ENCODE measurements around the gene ZNF225. TPM values are rescaled to one million over a fixed set of nuclear protein-coding genes. Genes with fewer than 3 reads are reported as not detected.

Gene ZNF225
- total RNA-seq, 1 donor from 2014 or later: 3.7 TPM

GRCh38 chr19:44131955-44132354, 18.8 kb downstream of the ZNF225 start:
- H3K36me3 ChIP-seq: peaks cover 4 to 62% of the 10 kb centered on the region in 2 donors
- TF ChIP-seq CTCF (IDR thresholded peaks at IDR 0.05): no peak
- peaks cover 27% of the 10 kb centered on the region for H3K9me3 ChIP-seq

GRCh38 chr19:44141191-44142058, 28.2 kb downstream of the ZNF225 start, which contains the start of gene ZNF234:
Gene ZNF234 (plus strand): TSS chr19:44141554. CDS start chr19:44144633, 3,079 bp downstream.
- intact Hi-C loops (cut with DNase I): no loop called here
- TF ChIP-seq POLR2A (IDR thresholded peaks at IDR 0.05) (no peak), CTCF (IDR thresholded peaks at IDR 0.05) (no peak), POLR2AphosphoS5 (IDR thresholded peaks at IDR 0.05; ENCODE audit: insufficient read depth in 1 of 2, low read depth in 1 of 2) (peak; percentile 48 to 79)
- H3K27ac ChIP-seq: peak within 1 kb of the TSS; percentile 4

More at GRCh38 chr19:44131955-44132354, 18.8 kb downstream of the ZNF225 start:
- Histone ChIP-seq H3K4me1 (no peaks in the 10 kb centered on the region), H3K27ac (no peak overlapping the region), H3K4me3 (no peak overlapping the region), H3K27me3 (no peaks in the 10 kb centered on the region)
- intact Hi-C loops (cut with DNase I): no loop called here
- no peak for DNase-seq (ENCODE audit: extremely low spot score in 2 of 2)

GRCh38 chr19:44142059-44142433, 28.8 kb downstream of the ZNF225 start:
- peaks cover 0 to 28% of the 10 kb centered on the region in 2 donors for H3K36me3 ChIP-seq
- peak overlapping the region; percentile 69 to 95 for H3K4me3 ChIP-seq
- no peaks in the 10 kb centered on the region for H3K27me3 ChIP-seq
- H3K4me1 ChIP-seq: peaks cover 9% of the 10 kb centered on the region
- no peaks in the 10 kb centered on the region for H3K9me3 ChIP-seq
- intact Hi-C loops (cut with DNase I): no loop called here
- no peak for DNase-seq (ENCODE audit: extremely low spot score in 2 of 2)
- peak overlapping the region; percentile 4 for H3K27ac ChIP-seq
- TF ChIP-seq CTCF (IDR thresholded peaks at IDR 0.05): no peak
- no peak for TF ChIP-seq POLR2AphosphoS5 (IDR thresholded peaks at IDR 0.05; ENCODE audit: insufficient read depth in 1 of 2, low read depth in 1 of 2)
- no peak for TF ChIP-seq POLR2A (IDR thresholded peaks at IDR 0.05)

More at GRCh38 chr19:44141191-44142058, 28.2 kb downstream of the ZNF225 start, which contains the start of gene ZNF234:
- Histone ChIP-seq H3K4me1 (peaks cover 9% of the 10 kb centered on the region), H3K9me3 (no peaks in the 10 kb centered on the region), H3K27me3 (no peaks in the 10 kb centered on the region), H3K36me3 (peaks cover 0 to 25% of the 10 kb centered on the region in 2 donors), H3K4me3 (peak within 1 kb of the TSS; percentile 69 to 95)
- no peak for DNase-seq (ENCODE audit: extremely low spot score in 2 of 2)

GRCh38 chr19:44149776-44150175, 36.6 kb downstream of the ZNF225 start:
- no peak overlapping the region for H3K27ac ChIP-seq
- H3K4me3 ChIP-seq: no peak overlapping the region
- peaks cover 6% of the 10 kb centered on the region for H3K9me3 ChIP-seq
- intact Hi-C loops (cut with DNase I): no loop called here
- no peaks in the 10 kb centered on the region for H3K27me3 ChIP-seq
- H3K4me1 ChIP-seq: no peaks in the 10 kb centered on the region
- TF ChIP-seq POLR2A (IDR thresholded peaks at IDR 0.05) (no peak), POLR2AphosphoS5 (IDR thresholded peaks at IDR 0.05; ENCODE audit: insufficient read depth in 1 of 2, low read depth in 1 of 2) (no peak), CTCF (IDR thresholded peaks at IDR 0.05) (no peak)
- no peak for DNase-seq (ENCODE audit: extremely low spot score in 2 of 2)
- H3K36me3 ChIP-seq: peaks cover 11 to 94% of the 10 kb centered on the region in 2 donors

GRCh38 chr19:44151491-44151890, 38.3 kb downstream of the ZNF225 start:
- peaks cover 15% of the 10 kb centered on the region for H3K9me3 ChIP-seq
- no peaks in the 10 kb centered on the region for H3K4me1 ChIP-seq
- DNase-seq (ENCODE audit: extremely low spot score in 2 of 2): no peak
- intact Hi-C loops (cut with DNase I): no loop called here
- no peak overlapping the region for H3K4me3 ChIP-seq
- no peak overlapping the region for H3K27ac ChIP-seq
- peaks cover 11 to 94% of the 10 kb centered on the region in 2 donors for H3K36me3 ChIP-seq
- TF ChIP-seq CTCF (IDR thresholded peaks at IDR 0.05) (no peak), POLR2AphosphoS5 (IDR thresholded peaks at IDR 0.05; ENCODE audit: insufficient read depth in 1 of 2, low read depth in 1 of 2) (no peak), POLR2A (IDR thresholded peaks at IDR 0.05) (no peak)
- H3K27me3 ChIP-seq: no peaks in the 10 kb centered on the region
